GM18517 (cell line): ENCODE results near the gene NFATC3.

Experiments
- ATAC-seq: cut with Tn5 transposase; IDR thresholded peaks from one replicate; pipeline ENCODE4 v1.9.1; 2021; ENCODE audit warnings: mild to moderate bottlenecking, moderate library complexity; ENCODE audit not compliant: unreplicated experiment

The NFATC3 gene

DNA sequence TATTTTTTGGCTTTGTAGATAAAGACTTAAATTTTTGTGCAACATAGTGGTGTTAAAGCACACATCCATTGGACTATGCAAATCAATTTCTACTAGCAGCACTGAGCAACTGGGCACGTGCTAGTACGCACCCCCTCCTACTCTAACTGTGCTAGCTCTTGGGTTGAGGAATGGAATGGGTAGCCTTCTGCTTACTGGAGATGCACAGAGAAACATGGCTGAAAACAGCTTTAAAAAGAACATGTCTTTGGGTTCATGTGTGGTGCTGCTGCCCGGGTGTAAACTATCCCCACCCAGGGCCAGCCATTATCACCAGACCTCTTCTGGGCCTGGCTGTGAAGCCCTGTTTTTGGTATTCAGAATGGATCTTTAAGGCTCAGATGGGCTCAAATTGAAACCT lies 143.5 kb downstream of the NFATC3 start:
- no peak for ATAC-seq

- no peak for ATAC-seq
Measured at GRCh38 chr16:68229431-68230175, 144.4 kb downstream of the NFATC3 start.

GRCh38 chr16:68230176-68230571 lies 145.0 kb downstream of the NFATC3 start:
- ATAC-seq, result no peak

GRCh38 chr16:68230956-68231355 lies 145.8 kb downstream of the NFATC3 start:
- no peak for ATAC-seq

DNA sequence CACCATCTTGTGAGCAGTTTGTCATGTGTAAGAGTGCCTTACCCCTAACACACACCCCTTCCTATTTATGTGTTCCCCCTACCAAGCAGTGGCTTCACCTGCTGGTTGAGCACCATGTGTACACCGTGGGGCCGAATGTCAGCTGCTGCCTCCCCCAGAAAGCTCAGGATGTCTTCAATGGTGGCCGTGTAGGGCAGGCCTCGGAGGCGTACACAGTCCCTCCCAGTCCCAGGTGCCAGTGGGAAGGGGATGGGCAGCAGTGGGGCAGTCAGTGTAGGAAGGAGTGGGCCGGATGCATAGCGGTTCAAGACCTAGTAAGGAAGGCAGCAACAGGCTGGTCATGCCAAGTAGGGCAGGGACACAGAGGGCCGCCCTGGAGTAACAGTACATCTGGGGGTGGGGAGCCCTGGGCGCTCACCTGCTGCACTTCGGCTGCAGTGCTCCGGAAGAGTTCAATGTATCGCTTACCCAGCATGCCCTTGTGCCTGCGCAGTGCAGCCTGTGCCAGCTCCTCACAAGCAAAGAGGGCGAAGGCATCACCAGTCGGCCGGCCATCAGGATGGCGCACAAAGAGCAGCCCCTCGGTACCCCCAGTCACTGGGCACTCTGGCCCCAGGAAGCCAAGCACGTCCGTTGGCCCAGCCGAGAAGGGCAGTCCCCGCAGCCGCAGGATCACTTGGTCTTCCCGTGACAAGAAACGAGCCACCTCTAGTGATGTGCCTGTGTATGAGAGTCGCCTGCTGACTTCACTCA lies 146.4 kb downstream of the NFATC3 start:
- ATAC-seq, result no peak

DNA sequence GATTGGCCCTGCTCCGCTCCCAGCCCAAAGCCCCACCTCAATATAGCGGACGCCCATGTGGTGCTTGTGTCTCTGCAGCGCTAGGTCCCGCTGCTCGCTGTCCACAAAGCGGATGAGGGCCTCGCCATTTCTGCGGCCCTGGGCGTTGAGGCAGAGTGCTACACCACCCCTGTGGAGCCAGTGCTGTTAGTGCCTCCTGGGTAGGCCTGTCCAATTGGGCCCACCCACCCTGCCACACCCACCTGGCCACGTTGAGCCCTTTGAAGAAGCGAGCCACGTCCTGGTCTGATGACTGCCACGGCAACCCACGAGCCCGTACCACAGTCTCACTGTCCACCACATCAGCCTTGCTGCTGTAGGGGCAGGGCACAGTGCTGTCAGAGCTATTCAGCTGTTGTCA lies 147.2 kb downstream of the NFATC3 start:
- no peak for ATAC-seq

- no peak for ATAC-seq
Measured at GRCh38 chr16:68233085-68233834, 148.1 kb downstream of the NFATC3 start.

DNA sequence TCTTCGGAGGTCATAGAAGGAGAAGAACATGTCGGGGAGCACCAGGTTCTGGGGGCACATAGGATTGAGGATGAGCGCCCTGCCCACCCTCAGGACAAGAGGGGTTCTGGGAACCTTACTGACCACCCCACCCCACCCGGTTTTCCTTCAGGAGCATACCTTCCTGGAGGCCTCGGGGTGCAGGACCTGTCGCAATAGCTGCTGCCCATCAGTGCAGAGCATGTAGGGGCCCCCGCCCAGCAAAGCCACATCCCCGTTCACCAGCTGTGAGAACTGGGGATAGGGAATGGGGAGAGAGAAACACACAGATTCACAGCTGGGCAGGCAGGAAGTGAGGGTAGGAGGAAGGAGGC lies 148.6 kb downstream of the NFATC3 start:
- ATAC-seq, result no peak

GRCh38 chr16:68234188-68235107 lies 149.3 kb downstream of the NFATC3 start:
- ATAC-seq, result no peak

GRCh38 chr16:68235108-68235886 lies 150.1 kb downstream of the NFATC3 start:
- ATAC-seq, result no peak

DNA sequence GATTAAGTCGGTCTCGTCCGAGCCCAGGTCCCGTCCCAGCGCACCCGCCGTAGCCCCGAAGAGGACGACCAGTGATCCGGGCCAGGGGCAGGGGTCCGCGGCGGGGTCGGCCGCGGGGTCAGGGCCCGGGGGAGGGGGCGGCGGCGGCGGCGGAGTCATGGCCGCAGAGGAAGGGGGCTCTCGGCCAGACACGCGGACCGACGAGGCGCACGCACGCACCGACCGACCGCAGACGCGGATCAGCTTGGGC lies 150.6 kb downstream of the NFATC3 start, which contains the start of gene ESRP2:
ESRP2 (minus strand) TSS at position 241 of the 250 bp plus-strand sequence; CDS start at position 159, 82 bp downstream.
- no peak for ATAC-seq

DNA sequence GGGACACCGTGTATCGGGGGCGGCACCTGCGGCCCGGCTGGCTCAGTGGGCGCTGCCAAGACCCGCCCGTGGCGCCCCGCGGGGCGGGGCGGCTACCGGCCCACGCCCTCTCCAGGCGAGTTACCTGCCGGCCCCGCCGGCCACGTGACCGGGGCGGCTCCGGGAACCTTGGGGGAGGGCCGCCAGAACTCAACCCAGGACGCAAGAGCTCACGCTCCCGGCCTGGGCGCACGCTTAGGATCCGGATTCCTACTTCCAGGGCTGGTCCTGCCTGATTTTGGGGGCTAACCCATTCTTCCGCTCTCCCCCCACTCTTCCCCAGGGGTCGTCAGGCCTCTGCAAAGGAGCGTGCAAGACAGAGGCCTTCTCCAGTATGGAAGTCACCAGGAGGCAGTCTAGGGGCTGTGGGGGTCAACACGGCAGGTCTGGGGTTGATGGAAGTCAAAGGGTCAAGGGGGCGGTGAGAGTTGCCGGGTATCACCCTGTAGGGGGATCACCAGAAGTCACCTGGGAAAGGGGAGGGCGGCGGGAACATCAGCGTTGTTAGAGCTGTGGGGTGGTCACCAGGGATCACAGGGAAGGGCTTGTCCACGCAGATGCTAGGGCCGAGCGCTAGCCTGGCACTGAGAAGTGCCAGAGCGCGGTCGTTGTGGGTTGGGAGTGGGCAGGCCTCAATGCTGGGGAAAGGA lies 151.1 kb downstream of the NFATC3 start:
- no peak for ATAC-seq

DNA sequence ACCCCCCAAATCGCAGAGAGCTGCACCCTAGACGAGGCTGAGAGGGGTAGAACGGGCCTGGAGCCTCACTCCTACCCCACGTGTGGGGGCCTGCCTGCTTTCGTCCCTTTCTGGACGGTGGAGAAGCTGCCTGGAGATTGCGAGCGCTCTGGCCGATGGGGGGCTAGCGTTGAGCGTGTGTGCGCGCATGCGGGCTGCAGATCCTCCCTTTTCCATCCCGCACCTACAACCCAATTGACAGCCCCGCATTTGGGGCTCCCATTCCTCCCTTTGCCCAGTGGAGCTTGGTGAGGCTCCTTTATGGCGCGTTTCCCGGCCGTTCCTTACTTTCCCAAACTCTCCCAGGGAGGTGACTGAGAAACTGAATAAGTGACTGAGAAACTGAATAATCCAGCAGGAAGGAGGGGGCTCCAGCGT lies 151.7 kb downstream of the NFATC3 start:
- no peak for ATAC-seq

DNA sequence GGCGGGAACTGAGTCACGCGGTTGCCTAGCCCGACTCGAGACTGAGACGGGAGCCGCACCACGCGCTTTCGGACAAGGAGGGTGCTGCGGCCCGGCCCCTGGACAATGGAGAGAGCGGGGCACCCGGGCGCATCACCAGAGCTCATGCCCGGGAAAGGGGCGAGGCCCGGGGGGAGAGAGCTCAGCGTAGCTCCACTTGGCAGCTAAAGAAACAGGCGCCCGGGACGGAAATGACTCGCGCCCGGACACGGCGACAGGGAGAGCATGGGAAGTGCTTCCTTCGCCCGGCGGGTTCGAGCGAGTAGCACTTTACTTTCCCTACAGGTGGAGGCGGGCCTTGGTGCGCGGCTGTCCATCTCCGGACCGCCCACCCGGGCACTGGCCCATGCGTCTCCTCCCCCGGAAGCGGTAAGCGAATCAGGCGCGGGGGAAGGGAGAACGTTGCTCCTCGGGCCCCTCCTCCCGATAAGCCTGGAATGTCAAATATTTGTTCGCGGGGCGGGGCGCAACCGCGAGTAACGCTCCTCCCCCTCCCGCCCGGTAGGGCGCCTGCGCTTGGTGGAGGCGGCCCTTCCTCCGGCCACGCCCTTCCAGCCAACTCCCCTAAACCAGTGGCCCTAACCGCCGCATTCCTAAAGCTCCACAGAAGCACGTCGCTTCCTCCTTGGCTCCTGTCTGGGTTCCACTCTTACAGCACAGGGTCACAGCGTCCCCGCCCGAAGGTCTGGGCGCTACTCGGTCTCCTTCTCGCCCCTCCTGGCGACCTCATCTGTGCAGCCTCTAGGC lies 152.3 kb downstream of the NFATC3 start:
- peak; percentile 83 for ATAC-seq

DNA sequence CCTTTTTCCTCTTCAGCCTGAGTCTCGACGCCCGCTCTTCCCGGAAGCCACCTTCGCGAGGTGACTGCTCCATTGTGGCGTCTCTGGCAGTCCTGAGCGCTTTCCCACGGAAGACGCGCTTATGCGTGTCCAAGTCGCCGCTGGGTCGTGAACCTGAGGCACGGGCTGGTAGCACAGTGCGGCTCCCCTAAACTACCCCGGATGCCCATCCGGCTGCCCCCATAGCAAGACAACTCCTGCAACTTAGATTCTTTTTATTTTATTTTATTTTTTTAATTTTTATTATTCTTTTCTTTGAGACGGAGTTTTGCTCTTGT lies 152.8 kb downstream of the NFATC3 start:
- no peak for ATAC-seq

DNA sequence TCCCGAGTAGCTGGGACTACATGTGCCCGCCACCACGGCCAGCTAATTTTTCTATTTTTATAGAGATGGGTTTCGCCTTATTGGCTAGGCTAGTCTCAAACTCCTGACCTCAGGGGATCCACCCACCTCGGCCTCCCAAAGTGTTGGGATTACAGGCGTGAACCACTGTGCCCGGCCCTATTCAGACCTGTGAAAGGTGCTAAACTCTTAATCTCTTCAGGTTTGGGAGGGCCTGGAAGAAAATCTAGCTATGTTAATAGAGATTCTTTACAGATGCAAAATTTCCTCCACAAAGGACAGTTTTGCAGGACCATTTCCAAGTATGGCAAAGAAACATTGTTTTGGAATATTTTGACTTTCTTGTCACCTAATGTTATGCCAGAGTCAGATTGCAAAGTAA lies 156.9 kb downstream of the NFATC3 start:
- no peak for ATAC-seq

DNA sequence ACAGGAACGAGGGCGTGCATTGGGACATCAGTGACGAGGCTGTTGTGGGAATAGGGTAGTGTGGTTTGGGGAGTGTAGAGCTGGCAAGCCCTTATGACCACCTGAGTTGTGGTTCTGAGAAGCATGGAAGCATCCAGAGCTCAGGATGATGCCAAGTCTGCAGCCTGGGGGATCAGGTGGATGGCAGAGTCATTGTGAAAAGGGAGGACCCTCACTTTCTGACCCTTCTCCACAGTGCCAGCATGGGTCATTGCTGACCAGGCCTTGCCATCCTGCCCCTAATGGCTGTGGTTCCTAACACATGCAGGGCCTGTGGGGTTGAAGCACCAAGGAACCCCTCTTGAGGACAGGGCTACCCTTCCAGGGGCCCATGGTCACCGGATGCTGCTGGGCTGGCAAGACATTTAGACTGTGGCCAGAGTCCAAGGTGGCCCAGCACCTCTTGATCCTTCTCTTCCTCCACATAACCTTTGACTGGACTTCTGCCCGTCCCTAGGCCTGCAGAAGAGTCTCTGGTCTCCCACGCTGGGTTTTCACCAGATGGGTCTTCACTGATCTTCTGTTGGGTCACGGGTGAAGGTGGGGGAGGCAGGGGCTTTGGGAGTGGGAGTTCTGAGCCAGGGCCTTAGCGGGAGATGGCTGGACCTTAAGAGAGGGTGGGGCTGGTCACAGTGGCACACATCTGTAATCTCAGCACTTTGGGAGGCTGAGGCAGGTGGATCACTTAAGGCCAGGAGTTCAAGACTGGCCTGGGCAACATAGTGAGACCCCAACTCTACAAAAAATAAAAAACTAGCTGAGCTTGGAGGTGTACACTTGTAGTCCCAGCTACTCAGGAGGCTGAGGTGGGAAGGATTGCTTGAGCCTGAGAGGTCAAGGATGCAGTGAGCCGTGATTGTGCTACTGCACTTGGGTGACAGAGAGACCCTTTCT lies 158.0 kb downstream of the NFATC3 start:
- no peak for ATAC-seq

- no peak for ATAC-seq
Measured at GRCh38 chr16:68244481-68244902, 159.3 kb downstream of the NFATC3 start.
